Heart right ventricle (tissue), 16 donors: ENCODE results near the gene ZSCAN25. TPM values are rescaled to one million over a fixed set of nuclear protein-coding genes. Genes with fewer than 3 reads are reported as not detected.
A peak's percentile ranks its signal among the peaks of the same experiment; 100 is the strongest.

Experiments
- ATAC-seq, 8 donors: fragments of 200-7000 bp; cut with Tn5 transposase; one replicate each; pipeline ENCODE4 v1.9.1; 2020; ENCODE audit warnings: mild to moderate bottlenecking in 8 of 8, moderate library complexity in 8 of 8, moderate number of reproducible peaks in 1 of 8
- DNase-seq, 2 donors: peaks; one replicate each; pipeline ENCODE4 v3.0.0-alpha.2; 2020
- H3K27ac ChIP-seq, 10 donors: fragments of 200-600 bp; sonication (generic) in 2 of 10; one replicate each; pipeline versions ENCODE4 v1.5.0 to v1.8.0; 2020 to 2022; ENCODE audit warnings: mild to moderate bottlenecking in 3 of 10
- H3K27me3 ChIP-seq, 7 donors: fragments of 200-600 bp; one replicate each; pipeline ENCODE4 v1.8.0; 2021 to 2022; ENCODE audit warnings: mild to moderate bottlenecking in 2 of 7
- H3K36me3 ChIP-seq, 9 donors: fragments of 200-600 bp; sonication (generic) in 1 of 9; one replicate each; pipeline versions ENCODE4 v1.5.0 to v1.8.0; 2020 to 2022; ENCODE audit warnings: mild to moderate bottlenecking in 2 of 9
- H3K4me1 ChIP-seq, 9 donors: fragments of 200-600 bp; sonication (generic) in 1 of 9; one replicate each; pipeline versions ENCODE4 v1.5.0 to v1.8.0; 2020 to 2022; ENCODE audit warnings: mild to moderate bottlenecking in 4 of 9
- H3K4me3 ChIP-seq, 10 donors: fragments of 200-600 bp; sonication (generic) in 2 of 10; one replicate each; pipeline versions ENCODE4 v1.5.0 to v1.8.0; 2020 to 2022; ENCODE audit warnings: mild to moderate bottlenecking in 7 of 10, moderate library complexity in 2 of 10
- H3K9me3 ChIP-seq, 11 donors: fragments of 200-600 bp in 10 of 11; sonication (generic) in 2 of 11; one replicate each; pipeline versions ENCODE4 v1.5.0 to v1.8.0; 2013 to 2022; ENCODE audit warnings: mild to moderate bottlenecking in 2 of 11, control low read depth in 1 of 11, moderate library complexity in 1 of 11
- WGBS, 2 donors: extraction: QIAGEN DNeasy Blood & Tissue Kit; methylation state at CpG; one replicate each; pipeline ENCODE4 v1.1.7; 2013; ENCODE audit warnings: inconsistent platforms in 1 of 2; 5-methylcytosine and 5-hydroxymethylcytosine counted together
- intact Hi-C, 10 donors: fragments of 100-400 bp; cut with DNase I; formaldehyde crosslinking; loops; one replicate each; pipeline versions ENCODE4 v1.11.1 to v1.14.2; 2022
- polyA plus RNA-seq, 2 donors: library from polyadenylated mRNA; stranded (reverse); fragments of 200-250 nt; gene quantifications; one replicate each; pipeline ENCODE4 v1.2.3, GENCODE V29; 2013
- total RNA-seq, 10 donors: library from RNA; stranded (reverse); fragmentation: NEBNext Ultra II Directional in 3 of 10; extraction: Animal tissue kit (Norgen Biotek cat#: 25700) in 3 of 10; gene quantifications; one replicate each; pipeline versions ENCODE4 v1.2.1 to v1.2.4, GENCODE V29; 2021 to 2023
- TF ChIP-seq, protein P1 (sequence below), 9 donors: fragments of 200-600 bp; sonication (generic) in 2 of 9; IDR thresholded peaks; one replicate each; pipeline versions ENCODE4 v1.5.0 to v1.8.0; 2021 to 2022; ENCODE audit warnings: antibody characterized with exemption in 9 of 9, mild to moderate bottlenecking in 5 of 9, moderate library complexity in 1 of 9
- donor health status: Arrhythmogenic right ventricular cardiomyopathy.
- donor health status: ischemic (EF 13 %, LVEDD 7.1; RV severe dilation, severe dysfunction).
- donor health status: healthy with polysubstance abuse.
- donor health status: DM: no; HTN: yes; CAD: no.
- donor health status: DM: no; HTN: no; CAD: no.
- donor health status: ischemic (EF 25% LVEDD 6.9; RV normal size, moderate dysfunction).
- donor health status: ischemic (EF 25% LVEDD 5.7; RV mildly dilated, moderate dysfunction).
- donor health status: healthy.
- donor health status: DM: yes; HTN: yes; CAD: no.
- donor health status: Ischemic cardiomyopathy.
- donor health status: ischemic (EF 35%, LVEDD 5.7; RV mildly dilated, moderate dysfunction).
- donor health status: nonischemic (EF 11% LVEDD 7.7; RV severe dilation, severe dysfunction).
- donor health status: DM: yes; HTN: yes; CAD: no.
- donor health status: PGD.
- donor health status: ischemic (EF 29% LVEDD 5.4; RV normal size, mild dysfunction).
- donor health status: nonischemic (EF 23%, LVEDD 6.1; RV moderate dilation, normal function).

The ZSCAN25 gene
- total and polyA plus RNA-seq, 12 donors = 2.5 to 10.5 (median 7.5) TPM

- peak overlapping the region in 9 of 10 donors; percentile 70 to 92 (median 85) for H3K27ac ChIP-seq
- no peaks in the 10 kb centered on the region for H3K9me3 ChIP-seq
- intact Hi-C loops = loop anchor here in 3 of 10 donors (1.0 to 5.0 kb wide), 5 partner anchors 60 to 145 kb away; partner anchors contain the start of genes FAM200A (in 1 of the 3), ZNF655 (in 1 of the 3) and ZNF789 (in 1 of the 3)
- H3K4me1 ChIP-seq = peaks cover 5 to 20% (median 13%) of the 10 kb centered on the region in 9 donors
- WGBS, 2 donors = 16 to 17% methylated on average over 22 of the region's 22 CpGs
- DNase-seq = no peak
- TF ChIP-seq, protein P1, sequence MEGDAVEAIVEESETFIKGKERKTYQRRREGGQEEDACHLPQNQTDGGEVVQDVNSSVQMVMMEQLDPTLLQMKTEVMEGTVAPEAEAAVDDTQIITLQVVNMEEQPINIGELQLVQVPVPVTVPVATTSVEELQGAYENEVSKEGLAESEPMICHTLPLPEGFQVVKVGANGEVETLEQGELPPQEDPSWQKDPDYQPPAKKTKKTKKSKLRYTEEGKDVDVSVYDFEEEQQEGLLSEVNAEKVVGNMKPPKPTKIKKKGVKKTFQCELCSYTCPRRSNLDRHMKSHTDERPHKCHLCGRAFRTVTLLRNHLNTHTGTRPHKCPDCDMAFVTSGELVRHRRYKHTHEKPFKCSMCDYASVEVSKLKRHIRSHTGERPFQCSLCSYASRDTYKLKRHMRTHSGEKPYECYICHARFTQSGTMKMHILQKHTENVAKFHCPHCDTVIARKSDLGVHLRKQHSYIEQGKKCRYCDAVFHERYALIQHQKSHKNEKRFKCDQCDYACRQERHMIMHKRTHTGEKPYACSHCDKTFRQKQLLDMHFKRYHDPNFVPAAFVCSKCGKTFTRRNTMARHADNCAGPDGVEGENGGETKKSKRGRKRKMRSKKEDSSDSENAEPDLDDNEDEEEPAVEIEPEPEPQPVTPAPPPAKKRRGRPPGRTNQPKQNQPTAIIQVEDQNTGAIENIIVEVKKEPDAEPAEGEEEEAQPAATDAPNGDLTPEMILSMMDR (IDR thresholded peaks at IDR 0.05) = no peak
- peak overlapping the region; percentile 58 to 99 (median 86) for H3K4me3 ChIP-seq
- H3K36me3 ChIP-seq = peaks cover 0 to 41% (median 35%) of the 10 kb centered on the region in 9 donors
- no peak for ATAC-seq
- H3K27me3 ChIP-seq = no peaks in the 10 kb centered on the region
Observed at GRCh38 chr7:99617192-99617781, 541 bp downstream of the ZSCAN25 start.

GRCh38 chr7:99618726-99619125 lies 2.0 kb downstream of the ZSCAN25 start:
- no peak overlapping the region for H3K27ac ChIP-seq
- no peak overlapping the region for H3K4me3 ChIP-seq
- no peaks in the 10 kb centered on the region for H3K9me3 ChIP-seq
- H3K4me1 ChIP-seq = peaks cover 5 to 20% (median 13%) of the 10 kb centered on the region in 9 donors
- TF ChIP-seq, protein P1 (IDR thresholded peaks at IDR 0.05) = no peak
- no peaks in the 10 kb centered on the region for H3K27me3 ChIP-seq
- peaks cover 0 to 55% (median 49%) of the 10 kb centered on the region in 9 donors for H3K36me3 ChIP-seq
- no peak for DNase-seq
- ATAC-seq = no peak
- intact Hi-C loops = loop anchor here in 3 of 10 donors (5.0 kb wide), 4 partner anchors 61 to 146 kb away; partner anchors contain the start of genes FAM200A (in 1 of the 3), ZNF655 (in 1 of the 3) and ZNF789 (in 1 of the 3)
- WGBS, 2 donors = 85 to 87% methylated on average over 3 of the region's 3 CpGs

- H3K27me3 ChIP-seq = no peaks in the 10 kb centered on the region
- intact Hi-C loops = loop anchor here in 4 of 10 donors (5.0 to 10.0 kb wide), 5 partner anchors 62 to 295 kb away; partner anchors contain the start of genes TRIM4 (in 2 of the 4), FAM200A (in 1 of the 4), ZNF655 (in 1 of the 4) and ZNF789 (in 1 of the 4)
- 94 to 96% methylated on average over 18 of the region's 18 CpGs for WGBS, 2 donors
- no peak overlapping the region for H3K4me3 ChIP-seq
- no peak overlapping the region for H3K27ac ChIP-seq
- peaks cover 5 to 20% (median 13%) of the 10 kb centered on the region in 9 donors for H3K4me1 ChIP-seq
- peaks cover 0 to 64% (median 59%) of the 10 kb centered on the region in 9 donors for H3K36me3 ChIP-seq
- no peaks in the 10 kb centered on the region for H3K9me3 ChIP-seq
- DNase-seq (no peak), ATAC-seq (no peak)
- TF ChIP-seq, protein P1 (IDR thresholded peaks at IDR 0.05) = no peak
Observed at GRCh38 chr7:99619571-99620130, 2.9 kb downstream of the ZSCAN25 start.

DNA sequence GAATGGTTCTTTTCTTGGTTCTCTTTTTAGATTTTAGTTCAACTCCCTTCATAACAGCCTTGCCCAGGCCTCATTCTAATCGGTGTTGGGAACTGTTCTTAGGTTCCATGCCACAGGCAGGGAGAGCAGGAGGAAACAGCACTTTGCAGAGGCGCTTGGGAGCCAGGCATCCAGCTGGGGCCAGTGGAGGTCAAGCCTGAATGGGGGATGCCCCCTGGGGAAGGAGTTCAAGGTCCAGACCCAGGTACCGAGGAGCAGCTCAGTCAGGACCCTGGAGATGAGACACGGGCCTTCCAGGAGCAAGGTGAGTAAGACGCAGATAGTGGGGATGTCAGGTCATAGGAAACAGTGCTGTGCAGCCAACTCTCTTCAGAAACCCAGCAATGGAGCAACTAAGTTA lies 4.5 kb downstream of the ZSCAN25 start:
- intact Hi-C loops = loop anchor here in 2 of 10 donors (10.0 kb wide), 1 partner anchor 294 kb away; the partner anchor contains the start of gene TRIM4 (in 2 of the 2)
- H3K36me3 ChIP-seq = peaks cover 0 to 81% (median 75%) of the 10 kb centered on the region in 9 donors
- no peaks in the 10 kb centered on the region for H3K9me3 ChIP-seq
- H3K4me1 ChIP-seq = peaks cover 5 to 20% (median 13%) of the 10 kb centered on the region in 9 donors
- H3K27ac ChIP-seq = no peak overlapping the region
- WGBS, 2 donors = 93 to 95% methylated on average over 5 of the region's 5 CpGs
- TF ChIP-seq, protein P1 (IDR thresholded peaks at IDR 0.05) = no peak
- no peaks in the 10 kb centered on the region for H3K27me3 ChIP-seq
- ATAC-seq (no peak), DNase-seq (no peak)
- no peak overlapping the region for H3K4me3 ChIP-seq
